ENCODE measurements around the gene FSTL1.

FSTL1 gene

GRCh38 chr3:120353463-120353862, 97.3 kb downstream of the FSTL1 start:
- no peak for DNase-seq (ENCODE audit: low spot score)

DNA sequence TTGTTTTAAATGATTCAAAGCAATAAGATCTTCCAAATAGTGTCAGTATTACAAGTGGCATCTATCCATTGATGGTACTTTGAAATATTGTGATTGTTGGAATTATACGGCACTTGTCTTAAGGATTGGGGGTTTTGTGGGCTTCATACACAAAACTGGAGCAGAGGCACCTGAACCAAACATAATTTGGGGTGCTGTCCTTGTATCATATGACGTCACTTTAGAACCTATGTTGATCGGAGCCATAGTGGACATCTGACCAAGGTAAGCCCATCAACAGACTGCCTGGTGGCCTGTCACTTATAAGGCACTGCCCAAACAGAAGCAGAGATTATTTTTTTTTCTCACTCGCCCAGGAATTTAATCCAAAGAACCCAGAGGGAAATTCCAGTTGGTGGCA, 98.8 kb downstream of the FSTL1 start:
- DNase-seq (ENCODE audit: low spot score) = no peak

DNA sequence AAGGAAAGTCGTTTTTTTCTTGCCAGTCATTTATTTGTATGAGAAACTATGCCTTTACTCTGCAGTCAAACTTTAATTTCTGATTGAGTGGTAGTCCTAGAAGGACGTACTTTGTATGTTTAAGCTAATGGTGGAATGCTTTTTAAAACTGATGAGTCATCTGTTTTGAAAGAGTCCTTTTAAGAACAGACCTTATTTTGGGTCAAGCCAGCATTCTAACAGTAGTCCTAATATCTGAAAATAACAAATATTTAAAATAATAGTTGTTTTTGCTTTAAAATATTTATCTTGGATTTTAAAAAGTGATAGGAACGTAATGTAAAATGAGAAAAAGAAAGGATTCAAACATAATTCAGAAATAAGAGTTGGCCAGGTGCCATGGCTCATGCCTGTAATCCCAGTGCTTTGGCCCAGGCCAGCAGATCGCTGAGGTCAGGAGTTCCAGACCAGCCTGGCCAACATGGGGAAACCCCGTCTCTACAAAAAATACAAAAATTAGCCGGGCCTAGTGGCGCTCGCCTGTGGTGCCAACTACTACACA, 100.3 kb downstream of the FSTL1 start:
- peak; percentile 52 for DNase-seq (ENCODE audit: low spot score)

DNA sequence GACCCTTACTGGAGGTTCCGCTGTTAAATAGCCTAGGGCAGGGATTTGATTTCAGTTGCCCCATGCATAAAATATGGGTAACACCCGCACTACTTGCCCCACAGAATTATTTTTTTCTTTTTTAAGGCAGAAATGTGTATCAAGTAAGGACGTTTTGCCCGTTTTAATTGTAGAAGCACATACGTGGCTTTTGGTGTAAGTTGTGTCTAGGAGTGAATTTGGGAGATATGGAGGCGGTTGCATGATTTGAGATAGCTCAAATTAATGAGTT, 101.0 kb downstream of the FSTL1 start:
- DNase-seq (ENCODE audit: low spot score) = peak; percentile 44

DNA sequence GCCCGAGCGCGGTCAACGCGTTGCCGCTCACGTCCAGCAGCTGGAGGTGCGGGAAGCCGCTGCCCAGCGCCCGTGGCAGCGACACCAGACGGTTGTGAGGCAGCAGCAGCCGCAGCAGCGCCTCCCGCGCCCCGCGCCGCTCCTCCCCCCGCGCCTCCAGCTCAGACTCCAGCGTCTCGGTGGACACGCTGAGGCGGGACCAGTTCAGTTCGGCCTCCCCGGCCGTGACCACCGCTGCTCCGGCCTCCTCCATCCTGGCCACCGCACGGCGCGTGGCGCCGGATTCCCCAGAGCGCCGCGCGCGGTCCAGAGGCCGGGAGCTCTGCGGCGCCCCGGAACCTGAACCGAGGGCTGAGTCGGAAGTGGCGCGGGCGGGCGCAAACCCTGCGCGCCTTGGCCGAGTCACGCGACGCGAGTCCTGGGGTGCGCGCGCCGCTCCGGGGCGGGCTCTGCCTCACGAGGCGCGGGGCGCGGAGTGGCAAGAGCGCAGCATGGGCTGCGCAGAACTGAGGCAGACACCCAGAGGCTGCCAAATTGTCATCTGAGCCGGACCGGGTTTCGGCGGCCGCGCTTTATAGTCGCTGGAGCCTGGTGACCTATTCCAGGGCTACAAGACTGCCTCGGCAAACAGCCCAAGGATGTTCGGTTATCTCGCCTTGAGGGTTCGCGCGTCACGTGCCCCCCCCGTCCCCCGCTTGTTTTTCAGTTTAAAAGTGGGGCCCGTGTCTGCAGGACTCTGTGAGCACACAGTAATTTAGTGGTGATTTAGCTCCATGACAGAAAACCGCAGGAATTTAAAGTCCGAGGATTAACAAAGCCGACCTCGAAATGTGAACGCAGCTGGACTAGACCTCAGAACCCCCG, 101.6 kb downstream of the FSTL1 start, which contains the start of gene LRRC58:
Gene LRRC58 (minus strand): TSS at position 364 of the 864 bp plus-strand sequence. CDS start 111 bp downstream, at position 253.
- peak; percentile 93 for DNase-seq (ENCODE audit: low spot score)

GRCh38 chr3:120348065-120348990, 102.5 kb downstream of the FSTL1 start:
- DNase-seq (ENCODE audit: low spot score) = no peak

DNA sequence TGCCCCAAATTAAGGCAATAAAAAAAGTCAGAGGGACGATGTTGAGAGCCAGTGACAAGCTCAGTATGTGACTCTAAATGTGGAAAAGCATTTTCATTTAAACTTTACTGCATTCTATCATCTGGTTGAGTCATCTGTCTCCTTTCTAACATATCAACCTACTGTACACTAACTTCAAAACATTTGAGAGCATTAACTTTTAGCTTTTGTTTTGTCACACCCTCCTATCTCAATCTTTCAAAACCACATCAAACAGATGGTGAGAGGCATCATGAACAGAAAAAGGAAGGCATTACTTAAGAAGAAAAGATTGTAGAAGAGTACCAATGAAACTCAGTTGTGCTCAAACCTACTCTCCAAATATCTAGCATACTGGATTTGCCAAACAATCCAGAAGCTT, 106.4 kb downstream of the FSTL1 start:
- peak; percentile 48 for DNase-seq (ENCODE audit: low spot score)
